Keratinocyte (primary cell): Measurements from ENCODE around the gene BBLN. TPM values are rescaled to one million over a fixed set of nuclear protein-coding genes. Genes with fewer than 3 reads are reported as not detected.

Experiments used
- DNase-seq: peaks from one replicate; pipeline ENCODE4 v3.0.0-alpha.2; 2011; ENCODE audit warnings: low read depth, missing footprints, low spot score
- FAIRE-seq: peaks from 2 replicates; lab custom pipeline; 2011; peaks lifted over from hg19 to GRCh38; lab: Jason Lieb, UNC
- H2AFZ ChIP-seq: 2 replicates; pipeline ENCODE4 v1.6.0; 2012; ENCODE audit warnings: low read length, control low read depth, inconsistent platforms; ENCODE audit not compliant: control insufficient read depth
- H3K27ac ChIP-seq: 2 replicates; pipeline ENCODE4 v1.5.1; 2011; ENCODE audit warnings: low read length; ENCODE audit not compliant: control insufficient read depth, insufficient read depth
- H3K27me3 ChIP-seq: 3 replicates; pipeline ENCODE4 v1.6.0; 2011; ENCODE audit warnings: low read length; ENCODE audit not compliant: control insufficient read depth, insufficient read depth; ENCODE audit errors: extremely low read depth
- H3K36me3 ChIP-seq, 2 experiments: 2 replicates in 1 of 2; 3 replicates in 1 of 2; pipeline ENCODE4 v1.5.1; 2011; ENCODE audit warnings: low read length in 2 of 2, mild to moderate bottlenecking in 1 of 2; ENCODE audit not compliant: control insufficient read depth in 2 of 2, insufficient read depth in 2 of 2; ENCODE audit errors: extremely low read depth in 1 of 2
- H3K4me1 ChIP-seq: 3 replicates; pipeline ENCODE4 v1.5.1; 2011; ENCODE audit warnings: low read length; ENCODE audit not compliant: control insufficient read depth, insufficient read depth; ENCODE audit errors: extremely low read depth
- H3K4me2 ChIP-seq: 3 replicates; pipeline ENCODE4 v1.6.0; 2011; ENCODE audit warnings: low read depth, low read length; ENCODE audit not compliant: control insufficient read depth, insufficient read depth; ENCODE audit errors: extremely low read depth
- H3K4me3 ChIP-seq, 3 experiments: fragments of 200-600 bp in 1 of 3; sonication (generic) in 1 of 3; 2 replicates in 2 of 3; 3 replicates in 1 of 3; pipeline ENCODE4 v1.5.1; 2011 to 2016; ENCODE audit warnings: low read length in 3 of 3, mild to moderate bottlenecking in 3 of 3, control low read depth in 2 of 3, inconsistent platforms in 1 of 3, low read depth in 1 of 3, mixed read lengths in 1 of 3, mixed run types in 1 of 3, moderate library complexity in 1 of 3; ENCODE audit not compliant: control insufficient read depth in 2 of 3, insufficient read depth in 2 of 3; ENCODE audit errors: extremely low read depth in 1 of 3
- H3K79me2 ChIP-seq: 2 replicates; pipeline ENCODE4 v1.6.0; 2012; ENCODE audit warnings: low read length; ENCODE audit not compliant: control insufficient read depth, insufficient read depth
- H3K9ac ChIP-seq: 3 replicates; pipeline ENCODE4 v1.6.0; 2011; ENCODE audit warnings: low read length; ENCODE audit not compliant: control insufficient read depth, insufficient read depth; ENCODE audit errors: extremely low read depth
- H3K9me1 ChIP-seq: 3 replicates; pipeline ENCODE4 v1.6.0; 2011; ENCODE audit warnings: low read length; ENCODE audit not compliant: control insufficient read depth, insufficient read depth; ENCODE audit errors: extremely low read depth
- H3K9me3 ChIP-seq: 2 replicates; pipeline ENCODE4 v1.5.1; 2012; ENCODE audit warnings: low read depth, low read length; ENCODE audit not compliant: control insufficient read depth
- H4K20me1 ChIP-seq: 3 replicates; pipeline ENCODE4 v1.6.0; 2011; ENCODE audit warnings: low read length; ENCODE audit not compliant: control insufficient read depth, insufficient read depth; ENCODE audit errors: extremely low read depth
- EZH2 ChIP-seq: IDR thresholded peaks from one replicate; pipeline ENCODE4 v1.6.1; 2012; ENCODE audit warnings: inconsistent platforms, mild to moderate bottlenecking, low read length, moderate library complexity
- dilution Hi-C: fragments of 300-500 bp; cut with MboI; formaldehyde crosslinking; loops from one replicate; pipeline ENCODE4 v1.7.0; 2020; ENCODE audit warnings: low sequenced_read_pairs; ENCODE audit not compliant: extremely low pct_ligation_motif_present
- polyA plus RNA-seq, 5 experiments: library from polyadenylated mRNA; depleted of rRNA in 3 of 5; stranded (reverse) in 3 of 5; stranded (forward) in 1 of 5; unstranded in 1 of 5; fragments of >200 nt; gene quantifications; 1 replicate in 1 of 5; 2 replicates in 3 of 5; 3 replicates in 1 of 5; pipeline versions ENCODE4 v1.2.1 to v1.2.3, GENCODE V29; 2011 to 2012; ENCODE audit warnings: missing spikeins in 2 of 5, low read depth in 1 of 5, low replicate concordance in 1 of 5
- TF ChIP-seq, protein P1 (sequence below), 3 experiments: IDR thresholded peaks in 1 of 3; conservative IDR thresholded peaks in 1 of 3; optimal IDR thresholded peaks in 1 of 3; 2 replicates in 2 of 3; 3 replicates in 1 of 3; pipeline versions ENCODE3 to v1.5.1; 2011; ENCODE audit warnings: low read length in 3 of 3, mild to moderate bottlenecking in 3 of 3, moderate library complexity in 2 of 3, control low read depth in 1 of 3, inconsistent platforms in 1 of 3; ENCODE audit not compliant: insufficient read depth in 2 of 3; ENCODE audit errors: extremely low read depth in 1 of 3

Gene BBLN
- polyA plus RNA-seq, 1 donor (not counting 4 experiments of a cell fraction or from before 2014, with no cell fraction given): 35.9 TPM

DNA sequence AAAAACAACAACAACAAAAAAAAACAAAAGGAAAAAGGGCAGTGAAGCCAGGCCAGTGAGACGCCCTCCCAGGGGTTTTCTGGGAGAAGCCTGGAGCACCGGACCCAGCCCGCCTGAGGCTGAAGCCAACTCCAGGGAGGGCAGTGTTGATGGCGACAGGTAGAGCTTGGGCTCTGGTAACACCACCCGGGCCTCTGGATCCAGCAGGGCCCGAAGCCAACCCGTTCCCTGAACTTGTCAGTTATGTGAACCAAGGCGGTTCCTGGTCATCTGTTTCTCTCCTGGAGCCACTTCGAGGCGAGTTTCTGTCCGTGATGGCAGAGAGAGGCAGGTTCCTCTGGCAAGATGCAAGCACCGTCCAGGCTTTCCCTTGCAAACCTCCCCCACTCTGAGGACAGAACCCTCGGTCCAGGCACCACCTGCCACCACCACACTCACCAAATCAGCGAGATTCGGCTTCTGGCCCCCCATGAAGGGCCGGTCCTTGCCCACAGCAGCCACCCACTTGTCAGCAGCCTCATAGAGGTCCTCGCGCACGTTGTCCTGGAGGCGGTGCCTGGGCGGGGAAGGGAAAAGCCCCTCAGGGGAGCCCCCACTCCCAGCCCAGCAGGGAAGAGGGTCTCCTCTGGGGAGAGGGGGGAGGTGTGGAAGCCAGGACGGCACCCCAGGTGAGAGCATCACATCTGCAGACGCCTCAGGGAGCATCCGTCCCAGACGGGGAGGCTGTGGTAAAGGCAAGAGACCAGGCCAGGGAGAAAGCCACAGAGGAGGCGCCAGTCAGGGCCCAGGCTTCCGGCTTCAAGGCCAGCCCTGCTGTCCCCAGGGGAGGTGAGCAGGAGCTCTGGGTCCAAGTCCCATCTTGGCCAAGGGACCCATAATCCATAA lies 37.9 kb upstream of the BBLN start:
- Histone ChIP-seq H3K27ac (no peak overlapping the region), H3K4me3 (no peak overlapping the region), H2AFZ (no peak overlapping the region), H4K20me1 (peaks cover 3% of the 10 kb centered on the region), H3K4me2 (no peak overlapping the region), H3K27me3 (no peaks in the 10 kb centered on the region), H3K36me3 (peaks cover 20 to 31% of the 10 kb centered on the region in 2 experiments), H3K9ac (no peak overlapping the region), H3K9me1 (no peaks in the 10 kb centered on the region), H3K79me2 (peaks cover 22% of the 10 kb centered on the region), H3K4me1 (peaks cover 14% of the 10 kb centered on the region), H3K9me3 (no peaks in the 10 kb centered on the region)
- FAIRE-seq: no peak
- DNase-seq: no peak
- TF ChIP-seq, protein P1, sequence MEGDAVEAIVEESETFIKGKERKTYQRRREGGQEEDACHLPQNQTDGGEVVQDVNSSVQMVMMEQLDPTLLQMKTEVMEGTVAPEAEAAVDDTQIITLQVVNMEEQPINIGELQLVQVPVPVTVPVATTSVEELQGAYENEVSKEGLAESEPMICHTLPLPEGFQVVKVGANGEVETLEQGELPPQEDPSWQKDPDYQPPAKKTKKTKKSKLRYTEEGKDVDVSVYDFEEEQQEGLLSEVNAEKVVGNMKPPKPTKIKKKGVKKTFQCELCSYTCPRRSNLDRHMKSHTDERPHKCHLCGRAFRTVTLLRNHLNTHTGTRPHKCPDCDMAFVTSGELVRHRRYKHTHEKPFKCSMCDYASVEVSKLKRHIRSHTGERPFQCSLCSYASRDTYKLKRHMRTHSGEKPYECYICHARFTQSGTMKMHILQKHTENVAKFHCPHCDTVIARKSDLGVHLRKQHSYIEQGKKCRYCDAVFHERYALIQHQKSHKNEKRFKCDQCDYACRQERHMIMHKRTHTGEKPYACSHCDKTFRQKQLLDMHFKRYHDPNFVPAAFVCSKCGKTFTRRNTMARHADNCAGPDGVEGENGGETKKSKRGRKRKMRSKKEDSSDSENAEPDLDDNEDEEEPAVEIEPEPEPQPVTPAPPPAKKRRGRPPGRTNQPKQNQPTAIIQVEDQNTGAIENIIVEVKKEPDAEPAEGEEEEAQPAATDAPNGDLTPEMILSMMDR (optimal IDR thresholded peaks at IDR 0.05 in 1 of 3, IDR thresholded peaks at IDR 0.05 in 1 of 3, conservative IDR thresholded peaks at IDR 0.05 in 1 of 3; ENCODE audit: extremely low read depth in 1 of 3, insufficient read depth in 2 of 3, low read length in 3 of 3): no peak
- no peak for TF ChIP-seq EZH2
- dilution Hi-C loops: no loop called here

GRCh38 chr9:128122809-128123175 lies 37.3 kb upstream of the BBLN start:
- Histone ChIP-seq H2AFZ (no peak overlapping the region), H3K9ac (no peak overlapping the region), H3K4me1 (peaks cover 12% of the 10 kb centered on the region), H3K79me2 (peaks cover 26% of the 10 kb centered on the region), H3K4me3 (no peak overlapping the region), H3K9me1 (no peaks in the 10 kb centered on the region), H3K4me2 (no peak overlapping the region), H3K27me3 (no peaks in the 10 kb centered on the region), H3K9me3 (no peaks in the 10 kb centered on the region), H3K27ac (no peak overlapping the region), H3K36me3 (peaks cover 20 to 31% of the 10 kb centered on the region in 2 experiments), H4K20me1 (peaks cover 3% of the 10 kb centered on the region)
- DNase-seq: no peak
- TF ChIP-seq, protein P1 (optimal IDR thresholded peaks at IDR 0.05 in 1 of 3, IDR thresholded peaks at IDR 0.05 in 1 of 3, conservative IDR thresholded peaks at IDR 0.05 in 1 of 3; ENCODE audit: extremely low read depth in 1 of 3, insufficient read depth in 2 of 3, low read length in 3 of 3): no peak
- no peak for TF ChIP-seq EZH2
- no peak for FAIRE-seq
- dilution Hi-C loops: no loop called here
